SK-N-SH (cell line): Measurements from ENCODE around the gene AFAP1L2.

ENCODE experiments used
- CTCF ChIP-seq: fragments of 200-600 bp; sonication (generic); IDR thresholded peaks from 2 replicates; pipeline ENCODE4 v1.6.1; 2017; ENCODE audit warnings: antibody characterized with exemption, mild to moderate bottlenecking, moderate library complexity
- EP300 ChIP-seq, 2 experiments: IDR thresholded peaks; 2 replicates each; pipeline versions ENCODE4 v1.4.0 to v1.6.1; 2012; ENCODE audit warnings: borderline replicate concordance in 1 of 2, low read depth in 1 of 2, low read length in 1 of 2
- FOXJ3 ChIP-seq: sonication (generic); formaldehyde crosslinking; IDR thresholded peaks from 2 replicates; pipeline ENCODE4 v1.5.1; 2020; ENCODE audit warnings: mild to moderate bottlenecking, missing genetic modification reagents
- JUND ChIP-seq: IDR thresholded peaks from 2 replicates; pipeline ENCODE4 v1.4.0; 2012
- MAX ChIP-seq: IDR thresholded peaks from 2 replicates; pipeline ENCODE4 v1.4.0; 2012; ENCODE audit warnings: low read depth
- NFIC ChIP-seq: IDR thresholded peaks from 2 replicates; pipeline ENCODE4 v1.4.0; 2012; ENCODE audit warnings: borderline replicate concordance
- POLR2AphosphoS5 ChIP-seq: IDR thresholded peaks from 2 replicates; pipeline ENCODE4 v1.6.1; 2012; ENCODE audit warnings: low read depth, low read length
- REST ChIP-seq: IDR thresholded peaks from 2 replicates; pipeline ENCODE4 v1.6.1; 2012; ENCODE audit warnings: mild to moderate bottlenecking, low read depth, low read length, moderate library complexity
- TAF1 ChIP-seq: IDR thresholded peaks from 2 replicates; pipeline ENCODE4 v1.6.1; 2012; ENCODE audit warnings: low read depth, mild to moderate bottlenecking, low read length, moderate library complexity, borderline replicate concordance
- USF1 ChIP-seq: IDR thresholded peaks from 2 replicates; pipeline ENCODE4 v1.4.0; 2012; ENCODE audit warnings: low read depth, borderline replicate concordance

GRCh38 chr10:114391599-114391998 is 12.7 kb downstream of the AFAP1L2 start:
- TF ChIP-seq USF1 (no peak), EP300 (IDR thresholded peaks at IDR 0.05; ENCODE audit: borderline replicate concordance in 1 of 2, low read depth in 1 of 2, low read length in 1 of 2) (no peak), CTCF (no peak), TAF1 (no peak), NFIC (no peak), POLR2AphosphoS5 (no peak), REST (no peak), FOXJ3 (CRISPR knock-in tag) (no peak), JUND (no peak), MAX (no peak)
